Measurements from ENCODE around the gene ZNRF3.

DNA sequence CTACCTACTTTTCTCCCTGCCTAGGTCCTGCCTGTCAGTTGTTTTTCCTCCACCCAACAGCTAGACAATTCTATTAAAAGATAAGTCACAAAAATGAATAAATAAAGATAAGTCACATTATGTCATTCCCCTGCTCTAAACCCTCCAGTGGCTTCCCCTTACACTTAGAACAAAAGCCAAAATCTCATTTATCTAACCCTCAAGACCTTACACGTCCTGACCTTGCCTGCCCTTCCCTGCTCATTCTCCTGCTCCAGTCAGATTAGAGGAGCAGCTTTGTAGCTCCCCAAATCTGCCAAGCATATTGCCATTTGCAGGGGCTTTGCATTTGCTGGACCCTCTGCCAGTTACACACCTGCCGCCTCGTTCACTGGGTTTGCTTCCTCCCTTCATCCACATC is 206.1 kb downstream of the ZNRF3 start:
- TF ChIP-seq, protein P1, sequence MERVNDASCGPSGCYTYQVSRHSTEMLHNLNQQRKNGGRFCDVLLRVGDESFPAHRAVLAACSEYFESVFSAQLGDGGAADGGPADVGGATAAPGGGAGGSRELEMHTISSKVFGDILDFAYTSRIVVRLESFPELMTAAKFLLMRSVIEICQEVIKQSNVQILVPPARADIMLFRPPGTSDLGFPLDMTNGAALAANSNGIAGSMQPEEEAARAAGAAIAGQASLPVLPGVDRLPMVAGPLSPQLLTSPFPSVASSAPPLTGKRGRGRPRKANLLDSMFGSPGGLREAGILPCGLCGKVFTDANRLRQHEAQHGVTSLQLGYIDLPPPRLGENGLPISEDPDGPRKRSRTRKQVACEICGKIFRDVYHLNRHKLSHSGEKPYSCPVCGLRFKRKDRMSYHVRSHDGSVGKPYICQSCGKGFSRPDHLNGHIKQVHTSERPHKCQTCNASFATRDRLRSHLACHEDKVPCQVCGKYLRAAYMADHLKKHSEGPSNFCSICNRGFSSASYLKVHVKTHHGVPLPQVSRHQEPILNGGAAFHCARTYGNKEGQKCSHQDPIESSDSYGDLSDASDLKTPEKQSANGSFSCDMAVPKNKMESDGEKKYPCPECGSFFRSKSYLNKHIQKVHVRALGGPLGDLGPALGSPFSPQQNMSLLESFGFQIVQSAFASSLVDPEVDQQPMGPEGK (CRISPR knock-in tag; IDR thresholded peaks at IDR 0.05; ENCODE audit: borderline replicate concordance): no peak
- TF ChIP-seq TCF4 (CRISPR knock-in tag; IDR thresholded peaks at IDR 0.05; ENCODE audit: borderline replicate concordance): no peak
- TF ChIP-seq OSR1 (CRISPR knock-in tag; IDR thresholded peaks at IDR 0.05): no peak
- no peak for TF ChIP-seq ZFP3 (CRISPR knock-in tag; IDR thresholded peaks at IDR 0.05)
- no peak for TF ChIP-seq ZNF565 (CRISPR knock-in tag; conservative IDR thresholded peaks at IDR 0.05; ENCODE audit: low read depth)
- no peak for TF ChIP-seq GLIS3 (CRISPR knock-in tag; IDR thresholded peaks at IDR 0.05)
- TF ChIP-seq, protein P2, sequence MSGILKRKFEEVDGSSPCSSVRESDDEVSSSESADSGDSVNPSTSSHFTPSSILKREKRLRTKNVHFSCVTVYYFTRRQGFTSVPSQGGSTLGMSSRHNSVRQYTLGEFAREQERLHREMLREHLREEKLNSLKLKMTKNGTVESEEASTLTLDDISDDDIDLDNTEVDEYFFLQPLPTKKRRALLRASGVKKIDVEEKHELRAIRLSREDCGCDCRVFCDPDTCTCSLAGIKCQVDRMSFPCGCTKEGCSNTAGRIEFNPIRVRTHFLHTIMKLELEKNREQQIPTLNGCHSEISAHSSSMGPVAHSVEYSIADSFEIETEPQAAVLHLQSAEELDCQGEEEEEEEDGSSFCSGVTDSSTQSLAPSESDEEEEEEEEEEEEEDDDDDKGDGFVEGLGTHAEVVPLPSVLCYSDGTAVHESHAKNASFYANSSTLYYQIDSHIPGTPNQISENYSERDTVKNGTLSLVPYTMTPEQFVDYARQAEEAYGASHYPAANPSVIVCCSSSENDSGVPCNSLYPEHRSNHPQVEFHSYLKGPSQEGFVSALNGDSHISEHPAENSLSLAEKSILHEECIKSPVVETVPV (CRISPR knock-in tag; IDR thresholded peaks at IDR 0.05): no peak
- TF ChIP-seq BACH2 (CRISPR knock-in tag; IDR thresholded peaks at IDR 0.05; ENCODE audit: borderline replicate concordance): no peak
- TF ChIP-seq, protein P3, sequence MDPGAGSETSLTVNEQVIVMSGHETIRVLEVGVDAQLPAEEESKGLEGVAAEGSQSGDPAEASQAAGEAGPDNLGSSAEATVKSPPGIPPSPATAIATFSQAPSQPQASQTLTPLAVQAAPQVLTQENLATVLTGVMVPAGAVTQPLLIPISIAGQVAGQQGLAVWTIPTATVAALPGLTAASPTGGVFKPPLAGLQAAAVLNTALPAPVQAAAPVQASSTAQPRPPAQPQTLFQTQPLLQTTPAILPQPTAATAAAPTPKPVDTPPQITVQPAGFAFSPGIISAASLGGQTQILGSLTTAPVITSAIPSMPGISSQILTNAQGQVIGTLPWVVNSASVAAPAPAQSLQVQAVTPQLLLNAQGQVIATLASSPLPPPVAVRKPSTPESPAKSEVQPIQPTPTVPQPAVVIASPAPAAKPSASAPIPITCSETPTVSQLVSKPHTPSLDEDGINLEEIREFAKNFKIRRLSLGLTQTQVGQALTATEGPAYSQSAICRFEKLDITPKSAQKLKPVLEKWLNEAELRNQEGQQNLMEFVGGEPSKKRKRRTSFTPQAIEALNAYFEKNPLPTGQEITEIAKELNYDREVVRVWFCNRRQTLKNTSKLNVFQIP (CRISPR knock-in tag; IDR thresholded peaks at IDR 0.05; ENCODE audit: borderline replicate concordance, low read depth): no peak
- TF ChIP-seq ARNTL (CRISPR knock-in tag; IDR thresholded peaks at IDR 0.05; ENCODE audit: borderline replicate concordance, low read depth): no peak
- TF ChIP-seq ZFP30 (CRISPR knock-in tag; IDR thresholded peaks at IDR 0.05): no peak
- TF ChIP-seq RARB (CRISPR knock-in tag; IDR thresholded peaks at IDR 0.05): no peak
- no peak for TF ChIP-seq ZC3H10 (CRISPR knock-in tag; IDR thresholded peaks at IDR 0.05)
- no peak for TF ChIP-seq ESRRG (CRISPR knock-in tag; IDR thresholded peaks at IDR 0.05)

Data from SK-N-SH treated with all-trans-retinoic acid at 6 μM for 48 hours (cell line).